Esophagus squamous epithelium (tissue), 5 donors: ENCODE data around the gene GAS7. TPM values are rescaled to one million over a fixed set of nuclear protein-coding genes. Genes with fewer than 3 reads are reported as not detected.

Source experiments
- DNase-seq: peaks from one replicate; lab custom pipeline; 2025; lab: John Stamatoyannopoulos, UW
- H3K27ac ChIP-seq, 4 donors: fragments of 200-600 bp; sonication (generic); one replicate each; pipeline ENCODE4 v1.5.1; 2016 to 2019; ENCODE audit warnings: mild to moderate bottlenecking in 1 of 4
- H3K27me3 ChIP-seq, 4 donors: fragments of 200-600 bp; sonication (generic); 1 replicate in 3 of 4; 2 replicates in 1 of 4; pipeline versions ENCODE4 v1.5.1 to v1.6.0; 2017 to 2021; ENCODE audit warnings: antibody characterized with exemption in 1 of 4
- H3K36me3 ChIP-seq, 3 donors: fragments of 200-600 bp; sonication (generic); one replicate each; pipeline ENCODE4 v1.5.1; 2016 to 2019
- H3K4me1 ChIP-seq, 3 donors: fragments of 200-600 bp; sonication (generic); one replicate each; pipeline ENCODE4 v1.5.1; 2017 to 2019
- H3K4me3 ChIP-seq, 4 donors: fragments of 200-600 bp; sonication (generic); 1 replicate in 3 of 4; 2 replicates in 1 of 4; pipeline ENCODE4 v1.5.1; 2016 to 2019; ENCODE audit warnings: mild to moderate bottlenecking in 2 of 4, moderate library complexity in 1 of 4
- H3K9me3 ChIP-seq, 3 donors: fragments of 200-600 bp; sonication (generic); one replicate each; pipeline ENCODE4 v1.5.1; 2016 to 2019
- CTCF ChIP-seq, 6 experiments: fragments of 450-650 bp in 4 of 6; fragments of 200-600 bp in 2 of 6; sonication (generic) in 2 of 6; IDR thresholded peaks; one replicate each; pipeline ENCODE4 v1.5.1; 2016 to 2019; ENCODE audit warnings: antibody characterized with exemption in 6 of 6, mild to moderate bottlenecking in 4 of 6, moderate library complexity in 4 of 6
- POLR2A ChIP-seq, 4 donors: fragments of 450-650 bp; IDR thresholded peaks; one replicate each; pipeline ENCODE4 v1.6.1; 2017; ENCODE audit warnings: antibody characterized with exemption in 4 of 4, mild to moderate bottlenecking in 4 of 4, moderate library complexity in 3 of 4
- WGBS, 2 donors: methylation state at CpG; one replicate each; pipeline ENCODE4 v1.1.5; 2018; 5-methylcytosine and 5-hydroxymethylcytosine counted together
- intact Hi-C: fragments of 100-400 bp; cut with DNase I; formaldehyde crosslinking; loops from one replicate; pipeline ENCODE4 v1.15.0; 2022
- total RNA-seq, 4 donors: library from RNA; depleted of rRNA; stranded (reverse); fragments of >200 nt; gene quantifications; one replicate each; pipeline ENCODE4 v1.1.0, GENCODE V29; 2016
- donor health status: DM: yes; HTN: yes; CAD: no.

The GAS7 gene
- total RNA-seq, 4 donors from 2014 or later: 16.8 to 39.1 (median 30.1) TPM

- Histone ChIP-seq H3K27ac (no peak overlapping the region), H3K9me3 (no peaks in the 10 kb centered on the region), H3K27me3 (peaks cover 0 to 37% (median 0%) of the 10 kb centered on the region in 4 donors), H3K4me3 (peak overlapping the region in 1 of 4 donors; percentile 39), H3K36me3 (no peaks in the 10 kb centered on the region), H3K4me1 (peaks cover 0 to 9% (median 4%) of the 10 kb centered on the region in 3 donors)
- intact Hi-C loops: no loop called here
- 13 to 35% methylated on average over 8 to 14 of the region's 22 CpGs for WGBS, 2 donors
- no peak for DNase-seq
- TF ChIP-seq POLR2A (IDR thresholded peaks at IDR 0.05) (no peak), CTCF (IDR thresholded peaks at IDR 0.05) (peak in 4 of 6 experiments; percentile 25 to 49 (median 37))
Measured at GRCh38 chr17:9959377-9959981, 238.9 kb downstream of the GAS7 start.

DNA sequence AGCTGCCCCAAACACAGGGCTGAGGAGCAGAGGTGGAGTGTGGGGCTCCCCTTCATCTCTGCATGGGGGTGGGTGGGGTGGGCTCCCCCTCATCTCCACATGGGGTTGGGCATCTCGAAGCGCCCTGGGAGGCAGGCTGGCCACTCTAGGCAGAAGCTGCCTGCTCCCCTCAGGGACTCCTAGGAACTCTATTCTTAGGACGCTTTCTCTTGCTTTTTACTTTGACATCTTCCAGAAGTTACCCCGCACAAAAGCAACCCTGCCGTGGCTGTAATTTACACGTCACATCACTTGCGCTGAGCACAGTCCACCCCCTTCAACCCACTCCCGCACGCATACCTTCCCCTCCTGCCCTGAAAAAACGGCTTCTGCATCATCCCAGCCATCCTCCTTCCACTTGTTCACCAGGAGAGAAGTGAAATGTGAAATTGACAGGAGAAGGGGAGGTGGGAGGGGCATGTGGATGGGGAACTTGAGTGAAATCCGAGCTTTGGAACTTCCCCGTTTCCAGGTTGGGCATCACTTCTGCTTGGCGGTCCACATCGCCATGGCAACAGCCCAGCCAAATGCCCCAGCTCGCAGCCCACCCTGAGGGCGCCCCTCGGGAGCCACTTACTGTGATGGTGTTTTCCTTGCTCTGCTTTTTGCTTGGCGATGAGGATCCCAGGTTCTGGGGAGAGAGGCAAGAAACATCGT is 239.7 kb downstream of the GAS7 start:
- H3K27me3 ChIP-seq: peaks cover 0 to 37% (median 0%) of the 10 kb centered on the region in 4 donors
- TF ChIP-seq POLR2A (IDR thresholded peaks at IDR 0.05) (no peak), CTCF (IDR thresholded peaks at IDR 0.05) (no peak)
- H3K9me3 ChIP-seq: no peaks in the 10 kb centered on the region
- no peak overlapping the region for H3K4me3 ChIP-seq
- H3K27ac ChIP-seq: no peak overlapping the region
- peaks cover 0 to 9% (median 4%) of the 10 kb centered on the region in 3 donors for H3K4me1 ChIP-seq
- DNase-seq: no peak
- 40 to 48% methylated on average over 14 to 17 of the region's 19 CpGs for WGBS, 2 donors
- no peaks in the 10 kb centered on the region for H3K36me3 ChIP-seq
- intact Hi-C loops: no loop called here

DNA sequence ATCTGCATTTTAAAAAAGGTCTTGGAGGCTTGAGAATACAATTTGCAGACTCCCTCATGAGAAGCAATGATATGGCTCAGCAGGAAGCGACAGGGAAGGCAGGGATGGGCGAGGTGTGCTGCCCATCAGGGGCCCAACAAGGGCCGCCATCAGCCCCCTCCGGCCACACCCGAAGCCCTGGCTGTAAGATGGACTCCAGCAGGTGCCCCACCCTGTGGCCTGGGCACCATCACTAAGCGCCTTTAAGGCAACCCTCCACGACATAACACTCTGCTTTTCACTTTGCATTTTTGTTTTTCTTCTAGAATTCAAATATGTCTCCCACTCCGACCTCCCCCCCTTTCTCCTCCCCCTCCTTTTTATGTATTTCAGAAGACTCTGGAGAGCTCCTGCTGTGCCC is 241.2 kb downstream of the GAS7 start:
- no peak for TF ChIP-seq POLR2A (IDR thresholded peaks at IDR 0.05)
- TF ChIP-seq CTCF (IDR thresholded peaks at IDR 0.05): no peak
- WGBS, 2 donors: 73 to 82% methylated on average over 7 to 8 of the region's 8 CpGs
- H3K27ac ChIP-seq: no peak overlapping the region
- H3K4me1 ChIP-seq: peaks cover 0 to 9% (median 4%) of the 10 kb centered on the region in 3 donors
- DNase-seq: no peak
- H3K36me3 ChIP-seq: no peaks in the 10 kb centered on the region
- peaks cover 0 to 37% (median 0%) of the 10 kb centered on the region in 4 donors for H3K27me3 ChIP-seq
- no peaks in the 10 kb centered on the region for H3K9me3 ChIP-seq
- H3K4me3 ChIP-seq: no peak overlapping the region
- intact Hi-C loops: no loop called here

- WGBS, 2 donors: 56 to 57% methylated on average over 5 to 10 of the region's 14 CpGs
- TF ChIP-seq POLR2A (IDR thresholded peaks at IDR 0.05) (no peak), CTCF (IDR thresholded peaks at IDR 0.05) (no peak)
- DNase-seq: no peak
- no peak overlapping the region for H3K4me3 ChIP-seq
- intact Hi-C loops: no loop called here
- H3K9me3 ChIP-seq: no peaks in the 10 kb centered on the region
- H3K4me1 ChIP-seq: peaks cover 0 to 9% (median 4%) of the 10 kb centered on the region in 3 donors
- no peak overlapping the region for H3K27ac ChIP-seq
- H3K36me3 ChIP-seq: no peaks in the 10 kb centered on the region
- peaks cover 0 to 37% (median 0%) of the 10 kb centered on the region in 4 donors for H3K27me3 ChIP-seq
Measured at GRCh38 chr17:9956474-9957131, 241.8 kb downstream of the GAS7 start.

DNA sequence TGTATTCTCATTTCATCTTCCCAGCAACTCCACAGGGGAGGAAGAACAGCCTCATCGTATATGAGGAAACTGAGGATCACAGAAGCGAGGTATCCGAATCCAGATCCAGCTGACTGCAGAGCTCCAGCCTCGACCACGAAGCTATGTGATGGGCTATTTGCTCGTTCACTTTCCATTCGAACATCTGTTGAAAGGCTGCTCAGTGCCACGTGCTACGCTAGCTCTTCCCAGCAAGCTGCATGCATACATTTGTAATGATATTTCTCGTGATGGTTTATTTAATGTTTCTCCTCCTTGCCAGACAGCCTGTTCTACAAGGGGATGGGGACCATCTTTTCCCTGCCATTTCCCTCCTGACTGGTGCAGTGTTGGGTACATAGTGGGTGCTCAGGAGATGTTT is 244.9 kb downstream of the GAS7 start:
- H3K36me3 ChIP-seq: no peaks in the 10 kb centered on the region
- WGBS, 2 donors: 68 to 72% methylated on average over 9 to 10 of the region's 10 CpGs
- H3K27ac ChIP-seq: no peak overlapping the region
- intact Hi-C loops: no loop called here
- no peak for DNase-seq
- no peaks in the 10 kb centered on the region for H3K4me1 ChIP-seq
- H3K9me3 ChIP-seq: no peaks in the 10 kb centered on the region
- no peak overlapping the region for H3K4me3 ChIP-seq
- no peak for TF ChIP-seq POLR2A (IDR thresholded peaks at IDR 0.05)
- no peak for TF ChIP-seq CTCF (IDR thresholded peaks at IDR 0.05)
- H3K27me3 ChIP-seq: peaks cover 0 to 22% (median 0%) of the 10 kb centered on the region in 4 donors
